Skin of body (tissue), 2 donors: ENCODE measurements around the gene TNFRSF19. TPM values are rescaled to one million over a fixed set of nuclear protein-coding genes. Genes with fewer than 3 reads are reported as not detected.

Source experiments
- DNase-seq: peaks from one replicate; lab custom pipeline; 2025; lab: John Stamatoyannopoulos, UW
- total RNA-seq: library from RNA; depleted of rRNA; stranded (reverse); fragments of >200 nt; gene quantifications from one replicate; pipeline ENCODE4 v1.2.3, GENCODE V29; 2014

TNFRSF19 gene
- total RNA-seq, 1 donor from 2014 or later = 69.0 TPM

DNA sequence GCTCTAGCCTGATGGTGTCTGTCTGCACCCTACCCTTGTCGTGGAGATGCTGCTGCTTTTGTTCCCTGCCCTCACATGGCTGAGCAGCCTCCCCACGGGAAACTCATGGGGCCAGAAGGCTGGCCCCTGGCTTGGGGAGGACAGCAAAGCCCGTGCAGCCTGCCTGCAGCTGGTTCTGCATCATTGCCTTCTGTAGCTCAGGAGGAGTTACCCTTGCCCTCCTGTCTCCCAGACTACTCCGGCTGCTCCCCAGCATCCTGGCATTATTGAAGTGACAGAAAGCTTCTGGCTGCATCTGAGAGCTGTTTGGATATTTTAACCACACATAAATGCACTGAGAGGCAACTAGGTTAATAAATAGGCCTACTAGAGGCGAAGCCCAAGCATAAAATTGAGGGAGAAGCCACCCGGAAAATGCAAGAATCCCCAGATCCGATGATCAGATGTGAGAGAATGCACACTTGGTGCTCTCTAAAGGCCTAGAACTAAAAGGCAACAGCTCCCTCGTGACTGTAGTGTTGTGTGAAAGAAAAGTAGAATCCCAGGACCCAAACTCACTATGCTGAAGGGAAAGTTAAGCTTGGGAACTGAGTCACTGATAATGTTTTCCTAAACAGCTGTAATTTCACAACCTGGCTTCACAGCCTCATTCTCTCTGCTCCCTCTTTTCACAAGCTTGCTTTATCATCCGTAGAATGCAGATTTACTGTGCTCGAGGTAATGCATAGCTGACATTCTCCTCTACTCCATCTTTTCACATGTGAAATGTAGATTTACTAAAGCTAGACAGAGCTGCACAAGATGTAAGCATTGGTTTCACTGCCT, 110.8 kb downstream of the TNFRSF19 start:
- no peak for DNase-seq

DNA sequence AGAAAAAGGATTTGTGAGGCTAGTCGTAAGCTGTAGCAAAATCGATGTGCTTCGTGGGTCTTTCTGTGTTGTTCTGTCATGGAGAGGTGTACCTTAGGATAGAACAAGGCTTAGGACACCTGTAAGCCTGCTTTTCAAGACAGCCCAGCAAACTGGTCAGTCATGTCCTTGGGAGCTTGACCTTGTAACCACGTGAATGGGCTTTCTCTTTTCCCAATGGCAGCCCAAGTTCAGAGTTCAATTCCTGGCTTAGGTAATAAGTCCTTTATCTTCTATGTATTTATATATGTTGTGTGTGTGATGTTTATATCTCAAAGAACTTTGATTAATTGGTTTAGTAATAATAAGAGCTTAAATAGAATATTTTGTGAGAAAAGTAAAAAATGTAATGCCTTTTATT, 112.9 kb downstream of the TNFRSF19 start:
- DNase-seq = no peak

- DNase-seq = no peak
Observed at GRCh38 chr13:23684647-23685046, 114.4 kb downstream of the TNFRSF19 start.

GRCh38 chr13:23685416-23685815, 115.2 kb downstream of the TNFRSF19 start:
- DNase-seq = no peak

DNA sequence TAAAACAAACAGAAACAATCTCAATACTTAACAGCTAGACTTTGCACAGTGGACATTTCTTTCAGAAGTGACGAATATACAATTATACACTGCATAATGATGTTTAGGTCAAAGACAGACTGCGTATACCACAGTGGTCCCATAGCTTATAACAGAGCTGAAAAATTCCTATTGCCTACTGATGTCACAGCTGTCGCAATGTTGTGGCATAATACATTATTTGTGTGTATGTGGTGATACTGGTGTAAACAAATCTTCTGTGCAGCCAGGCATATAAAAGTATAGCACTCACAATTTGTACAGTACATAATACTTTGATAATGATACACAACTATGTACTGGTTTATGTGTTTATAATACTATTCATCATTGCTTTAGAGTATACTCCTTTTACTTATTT, 116.7 kb downstream of the TNFRSF19 start:
- no peak for DNase-seq

DNA sequence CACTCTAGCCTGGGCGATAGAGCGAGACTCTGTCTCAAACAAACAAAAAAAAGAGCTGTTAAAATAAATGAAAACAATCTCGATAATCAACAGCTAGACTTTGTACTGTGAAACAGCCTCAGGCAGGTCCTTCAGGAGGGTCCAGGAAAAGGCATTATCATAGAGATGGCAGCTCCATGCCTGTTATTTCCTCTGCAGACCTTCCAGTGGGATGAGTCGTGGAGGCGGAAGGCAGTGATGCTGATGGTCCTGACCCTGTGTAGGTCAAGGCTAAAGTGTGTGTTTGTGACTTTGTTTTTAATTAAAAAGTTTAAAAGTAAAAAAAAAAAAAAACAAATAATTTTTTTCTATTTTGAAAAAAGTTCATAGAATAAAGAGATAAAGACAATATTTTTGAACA, 117.4 kb downstream of the TNFRSF19 start:
- no peak for DNase-seq

- DNase-seq = no peak
Observed at GRCh38 chr13:23688336-23688735, 118.1 kb downstream of the TNFRSF19 start.

- DNase-seq = no peak
Observed at GRCh38 chr13:23690668-23691067, 120.5 kb downstream of the TNFRSF19 start.

GRCh38 chr13:23692816-23693215, 122.6 kb downstream of the TNFRSF19 start:
- no peak for DNase-seq

- DNase-seq = no peak
Observed at GRCh38 chr13:23695196-23695595, 125.0 kb downstream of the TNFRSF19 start.

DNA sequence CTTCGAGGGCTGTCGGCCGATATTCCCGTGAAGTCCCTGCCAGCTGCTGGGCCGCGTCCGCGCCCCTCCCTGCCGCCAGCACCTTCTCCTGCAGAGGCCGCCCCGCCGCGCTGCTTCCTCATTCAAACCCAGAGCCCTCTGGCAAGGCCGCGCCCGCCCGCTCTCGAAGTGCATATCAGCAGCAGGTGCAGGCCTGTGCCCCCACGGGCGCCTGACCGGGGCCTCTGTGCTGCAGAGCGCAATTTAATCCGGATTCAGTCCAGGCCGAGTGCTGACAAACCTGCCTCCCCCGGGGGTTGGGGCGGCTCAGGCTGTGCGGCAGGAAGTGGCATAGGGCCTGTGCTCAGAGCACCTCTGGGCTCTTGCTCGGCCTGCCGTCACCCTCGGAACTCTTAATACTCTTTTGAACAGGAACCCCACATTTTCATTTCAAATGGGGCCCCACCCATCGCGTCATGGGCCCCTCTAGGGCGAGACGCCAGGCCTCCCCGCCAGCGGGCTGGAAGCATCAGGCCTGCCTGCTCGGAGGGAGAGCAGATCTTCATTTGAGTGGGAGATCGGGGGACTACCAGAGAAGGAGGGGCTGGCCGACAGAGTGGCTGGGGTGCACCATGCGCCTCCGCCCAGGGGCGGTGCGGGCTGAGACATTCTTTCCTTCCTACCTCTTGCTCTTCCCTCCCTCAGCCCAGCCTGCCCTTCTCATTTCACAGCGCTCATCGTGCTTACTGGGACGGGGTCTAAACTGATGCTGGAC, 125.7 kb downstream of the TNFRSF19 start:
- no peak for DNase-seq

GRCh38 chr13:23696610-23697009, 126.4 kb downstream of the TNFRSF19 start:
- DNase-seq = no peak

GRCh38 chr13:23697772-23698313, 127.6 kb downstream of the TNFRSF19 start:
- DNase-seq = no peak

GRCh38 chr13:23699271-23699670, 129.1 kb downstream of the TNFRSF19 start:
- DNase-seq = no peak

- DNase-seq = no peak
Observed at GRCh38 chr13:23701186-23701585, 131.0 kb downstream of the TNFRSF19 start.

DNA sequence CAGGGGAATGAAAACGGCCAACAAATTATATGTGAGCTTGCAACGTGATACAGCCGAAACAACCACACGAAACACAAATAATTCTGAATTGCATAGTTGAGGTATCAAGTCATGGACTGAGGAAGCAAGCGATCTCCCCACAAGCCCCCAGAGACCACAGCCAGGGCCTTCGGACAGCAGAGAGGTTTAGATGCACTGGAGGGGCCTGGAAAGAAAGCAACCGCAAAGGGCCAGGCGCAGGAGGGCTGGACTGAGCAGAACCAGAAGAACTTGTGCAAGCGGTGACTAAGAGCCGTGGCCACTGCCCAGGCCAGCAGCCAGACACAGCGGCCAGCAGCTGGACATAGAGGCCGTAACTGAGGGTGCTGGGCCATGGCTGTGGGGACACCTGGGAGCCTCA, 131.4 kb downstream of the TNFRSF19 start:
- no peak for DNase-seq

- no peak for DNase-seq
Observed at GRCh38 chr13:23703246-23703860, 133.1 kb downstream of the TNFRSF19 start.

GRCh38 chr13:23705583-23705982, 135.4 kb downstream of the TNFRSF19 start:
- no peak for DNase-seq

GRCh38 chr13:23707674-23708073, 137.5 kb downstream of the TNFRSF19 start:
- DNase-seq = no peak

DNA sequence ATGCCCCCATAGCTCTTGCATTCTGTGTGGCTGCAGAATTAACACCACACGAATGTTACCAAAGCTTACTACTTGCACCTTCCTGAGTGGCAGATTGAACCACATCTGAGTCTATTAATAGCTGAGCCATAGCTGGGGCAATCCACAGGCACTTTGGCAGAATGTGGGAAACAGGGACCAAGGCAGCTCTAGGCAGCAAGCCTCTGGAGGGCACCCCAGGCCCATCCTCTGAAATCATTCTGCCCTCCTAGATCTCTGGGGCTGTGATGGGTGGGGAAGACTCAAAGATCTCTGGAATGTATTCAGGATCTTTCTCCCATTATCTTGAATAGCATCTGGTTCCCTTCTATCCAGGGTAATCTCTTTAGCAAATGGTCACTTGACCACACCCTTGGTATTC, 139.3 kb downstream of the TNFRSF19 start:
- no peak for DNase-seq

DNA sequence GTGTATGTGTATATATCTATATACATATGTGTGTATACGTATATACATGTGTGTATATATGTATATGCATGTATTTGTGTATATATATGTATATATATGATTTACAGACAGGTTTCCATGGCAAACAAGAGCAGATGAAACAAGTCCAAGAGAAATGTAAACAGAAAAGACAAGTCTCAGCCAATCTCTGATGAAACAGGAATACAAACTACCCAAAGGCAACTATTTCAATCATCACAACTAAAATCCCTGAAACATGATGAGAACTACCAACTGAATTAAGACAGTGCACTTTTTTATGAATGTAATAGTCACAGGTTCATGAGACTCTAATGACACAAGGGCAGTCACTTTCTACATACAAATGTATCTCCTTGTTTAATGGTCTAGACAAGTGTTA, 140.2 kb downstream of the TNFRSF19 start:
- DNase-seq = no peak

DNA sequence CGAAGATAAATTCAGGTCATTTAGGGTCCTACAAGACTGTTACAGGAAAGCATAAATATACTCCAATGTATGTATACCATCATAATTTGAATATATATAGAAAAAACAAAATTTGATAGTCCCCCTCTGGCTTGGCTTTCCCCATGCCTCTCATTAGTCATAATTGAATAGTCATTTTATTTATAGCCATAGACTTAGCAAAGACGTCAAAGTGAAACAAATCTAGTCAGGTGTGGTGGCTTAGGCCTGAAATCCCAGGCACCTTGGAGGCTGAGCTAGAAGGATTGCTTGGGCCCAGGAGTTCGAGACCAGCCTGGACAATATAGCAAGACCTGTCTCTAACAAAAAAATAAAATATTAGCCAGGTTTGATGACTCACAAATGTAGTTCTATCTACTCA, 141.1 kb downstream of the TNFRSF19 start:
- DNase-seq = no peak
